SK-N-SH treated with all-trans-retinoic acid at 6 μM for 48 hours (cell line): ENCODE measurements around the gene DBP.

ENCODE experiments used
- ATAC-seq: fragments of 200-7000 bp; cut with Tn5 transposase; 3 replicates; pipeline ENCODE4 v1.9.1; 2020; ENCODE audit warnings: mild to moderate bottlenecking, moderate library complexity
- ARNTL ChIP-seq: fragments of 450-650 bp; formaldehyde crosslinking; IDR thresholded peaks from 2 replicates; pipeline ENCODE4 v1.5.0; 2020; ENCODE audit warnings: low read depth, mild to moderate bottlenecking, moderate library complexity, borderline replicate concordance
- BACH2 ChIP-seq: fragments of 250-450 bp; sonication (Bioruptor Pico); IDR thresholded peaks from 2 replicates; pipeline ENCODE4 v1.9.0; 2021; ENCODE audit warnings: mild to moderate bottlenecking, borderline replicate concordance
- CSDC2 ChIP-seq: fragments of 250-450 bp; sonication (Bioruptor Pico); IDR thresholded peaks from 2 replicates; pipeline ENCODE4 v1.5.0; 2020; ENCODE audit warnings: mild to moderate bottlenecking, moderate library complexity
- CSRNP3 ChIP-seq: fragments of 250-450 bp; sonication (Bioruptor Pico); IDR thresholded peaks from 2 replicates; pipeline ENCODE4 v1.5.1; 2021; ENCODE audit warnings: mild to moderate bottlenecking, moderate library complexity
- ESRRG ChIP-seq: fragments of 250-450 bp; sonication (Bioruptor Pico); IDR thresholded peaks from 2 replicates; pipeline ENCODE4 v1.6.1; 2021; ENCODE audit warnings: mild to moderate bottlenecking
- GLIS3 ChIP-seq: fragments of 250-450 bp; sonication (Bioruptor Pico); IDR thresholded peaks from 2 replicates; pipeline ENCODE4 v1.5.0; 2020; ENCODE audit warnings: mild to moderate bottlenecking, moderate library complexity
- ISL1 ChIP-seq: fragments of 250-450 bp; sonication (Bioruptor Pico); IDR thresholded peaks from 2 replicates; pipeline ENCODE4 v2.1.2; 2022; ENCODE audit warnings: mild to moderate bottlenecking, moderate library complexity
- OSR1 ChIP-seq: fragments of 250-450 bp; sonication (Bioruptor Pico); IDR thresholded peaks from 2 replicates; pipeline ENCODE4 v1.8.0; 2022; ENCODE audit warnings: moderate library complexity, mild to moderate bottlenecking, inconsistent platforms
- PATZ1 ChIP-seq: fragments of 250-450 bp; sonication (Bioruptor Pico); IDR thresholded peaks from 2 replicates; pipeline ENCODE4 v1.8.0; 2020; ENCODE audit warnings: mild to moderate bottlenecking, moderate library complexity, borderline replicate concordance
- POU6F1 ChIP-seq: fragments of 250-450 bp; sonication (Bioruptor Pico); IDR thresholded peaks from 2 replicates; pipeline ENCODE4 v1.8.0; 2021; ENCODE audit warnings: low read depth, mild to moderate bottlenecking, moderate library complexity, borderline replicate concordance
- PPARA ChIP-seq: fragments of 250-450 bp; sonication (Bioruptor Pico); IDR thresholded peaks from 2 replicates; pipeline ENCODE4 v1.5.0; 2020; ENCODE audit warnings: mild to moderate bottlenecking, borderline replicate concordance
- RARB ChIP-seq: fragments of 250-450 bp; sonication (Bioruptor Pico); IDR thresholded peaks from 2 replicates; pipeline ENCODE4 v1.8.0; 2021; ENCODE audit warnings: mild to moderate bottlenecking, moderate library complexity
- SNAI2 ChIP-seq: fragments of 250-450 bp; sonication (Bioruptor Pico); IDR thresholded peaks from 2 replicates; pipeline ENCODE4 v1.5.0; 2020; ENCODE audit warnings: mild to moderate bottlenecking, moderate library complexity
- TCF4 ChIP-seq: fragments of 250-450 bp; sonication (Bioruptor Pico); IDR thresholded peaks from 2 replicates; pipeline ENCODE4 v1.8.0; 2021; ENCODE audit warnings: mild to moderate bottlenecking, moderate library complexity, borderline replicate concordance
- TSHZ2 ChIP-seq: fragments of 250-450 bp; sonication (Bioruptor Pico); IDR thresholded peaks from 2 replicates; pipeline ENCODE4 v1.5.0; 2020; ENCODE audit warnings: mild to moderate bottlenecking, moderate library complexity
- ZC3H10 ChIP-seq: fragments of 250-450 bp; sonication (Bioruptor Pico); IDR thresholded peaks from 2 replicates; pipeline ENCODE4 v1.5.1; 2021; ENCODE audit warnings: mild to moderate bottlenecking, moderate library complexity
- ZFP3 ChIP-seq: fragments of 250-450 bp; sonication (Bioruptor Pico); IDR thresholded peaks from 2 replicates; pipeline ENCODE4 v1.5.0; 2020; ENCODE audit warnings: mild to moderate bottlenecking, moderate library complexity
- ZFP30 ChIP-seq: fragments of 450-650 bp; formaldehyde crosslinking; IDR thresholded peaks from 2 replicates; pipeline ENCODE4 v1.5.0; 2022; ENCODE audit warnings: mild to moderate bottlenecking, moderate library complexity
- ZNF565 ChIP-seq: fragments of 450-650 bp; formaldehyde crosslinking; conservative IDR thresholded peaks from 2 replicates; pipeline ENCODE4 v1.5.0; 2020; ENCODE audit warnings: low read depth, mild to moderate bottlenecking, moderate library complexity
- ZNF70 ChIP-seq: fragments of 450-650 bp; formaldehyde crosslinking; IDR thresholded peaks from 2 replicates; pipeline ENCODE4 v1.5.0; 2020; ENCODE audit warnings: mild to moderate bottlenecking, moderate library complexity
- ZNF8 ChIP-seq: fragments of 450-650 bp; formaldehyde crosslinking; IDR thresholded peaks from 2 replicates; pipeline ENCODE4 v1.5.0; 2020; ENCODE audit warnings: mild to moderate bottlenecking, moderate library complexity

DBP gene

GRCh38 chr19:48603850-48604249 lies 33.3 kb downstream of the DBP start:
- ATAC-seq: no peak
- TF ChIP-seq OSR1 (no peak), TSHZ2 (CRISPR knock-in tag) (no peak), ZNF565 (no peak), TCF4 (CRISPR knock-in tag) (no peak), POU6F1 (no peak), ZFP3 (CRISPR knock-in tag) (no peak), BACH2 (CRISPR knock-in tag) (no peak), PATZ1 (CRISPR knock-in tag) (no peak), PPARA (CRISPR knock-in tag) (no peak), GLIS3 (CRISPR knock-in tag) (no peak), CSRNP3 (no peak), ARNTL (CRISPR knock-in tag) (no peak), ZC3H10 (no peak), ZNF8 (CRISPR knock-in tag) (no peak), RARB (CRISPR knock-in tag) (no peak), ESRRG (CRISPR knock-in tag) (no peak), ZNF70 (CRISPR knock-in tag) (no peak), CSDC2 (CRISPR knock-in tag) (no peak)

GRCh38 chr19:48603449-48603848 lies 33.7 kb downstream of the DBP start:
- no peak for ATAC-seq

More at GRCh38 chr19:48603449-48603848, 33.7 kb downstream of the DBP start:
- TF ChIP-seq PATZ1 (CRISPR knock-in tag) (no peak), ZFP30 (CRISPR knock-in tag) (no peak), ZC3H10 (no peak), RARB (CRISPR knock-in tag) (no peak), CSRNP3 (no peak), ISL1 (CRISPR knock-in tag) (no peak), SNAI2 (CRISPR knock-in tag) (no peak), PPARA (CRISPR knock-in tag) (no peak), ZNF70 (CRISPR knock-in tag) (no peak), POU6F1 (no peak)
